Epithelial cell of esophagus (primary cell): ENCODE measurements around the gene MAL.
"Not testable (repeated sequence)": the region's sequence is repeated elsewhere in the genome, so short reads cannot be mapped to it uniquely, and the experiment has no call there.

Experiments
- DNase-seq: peaks from one replicate; pipeline ENCODE4 v3.0.0; 2010; ENCODE audit warnings: low read depth
- H3K4me3 ChIP-seq: 2 replicates; pipeline ENCODE4 v1.5.1; 2011; ENCODE audit warnings: mild to moderate bottlenecking, low read length, control low read depth
- CTCF ChIP-seq: IDR thresholded peaks from 2 replicates; pipeline ENCODE4 v1.5.1; 2011; ENCODE audit warnings: low read depth, mild to moderate bottlenecking, low read length, control low read depth, inconsistent platforms; ENCODE audit not compliant: insufficient read depth; ENCODE audit errors: missing control alignments

The MAL gene

GRCh38 chr2:95037384-95037839, 11.9 kb downstream of the MAL start:
- no peak for TF ChIP-seq CTCF
- H3K4me3 ChIP-seq, result no peak overlapping the region
- DNase-seq, result no peak

GRCh38 chr2:95037841-95038585, 12.5 kb downstream of the MAL start:
- not testable (repeated sequence) for H3K4me3 ChIP-seq, DNase-seq

- H3K4me3 ChIP-seq, result no peak overlapping the region
- TF ChIP-seq CTCF, result no peak
- DNase-seq, result no peak
These were observed 13.3 kb downstream of the MAL start for GRCh38 chr2:95038635-95039298.

- TF ChIP-seq CTCF, result no peak
- DNase-seq, result no peak
- no peak overlapping the region for H3K4me3 ChIP-seq
These were observed 13.9 kb downstream of the MAL start for GRCh38 chr2:95039363-95039762.

- H3K4me3 ChIP-seq, result no peak overlapping the region
- no peak for TF ChIP-seq CTCF
- no peak for DNase-seq
These were observed 14.5 kb downstream of the MAL start for GRCh38 chr2:95039978-95040377.

- DNase-seq, result no peak
- H3K4me3 ChIP-seq, result no peak overlapping the region
- TF ChIP-seq CTCF, result no peak
These were observed 14.9 kb downstream of the MAL start for GRCh38 chr2:95040426-95040825.

- no peak overlapping the region for H3K4me3 ChIP-seq
- no peak for DNase-seq
- TF ChIP-seq CTCF, result no peak
These were observed 15.7 kb downstream of the MAL start for GRCh38 chr2:95041060-95041823.
